K562 (cell line): Measurements from ENCODE around the gene ZNF837. TPM values are rescaled to one million over a fixed set of nuclear protein-coding genes. Genes with fewer than 3 reads are reported as not detected.

Source experiments
- CREM ChIP-seq: IDR thresholded peaks from 2 replicates; pipeline ENCODE4 v1.6.1; 2014; ENCODE audit warnings: antibody characterized with exemption, low read depth
- DEAF1 ChIP-seq: fragments of 450-650 bp; formaldehyde crosslinking; IDR thresholded peaks from 2 replicates; pipeline ENCODE4 v1.4.0; 2020; ENCODE audit warnings: mild to moderate bottlenecking, moderate library complexity
- HNRNPUL1 ChIP-seq: fragments of 200-400 bp; formaldehyde crosslinking; IDR thresholded peaks from 2 replicates; pipeline ENCODE4 v1.6.1; 2017; ENCODE audit warnings: low read length
- MGA ChIP-seq: fragments of 450-650 bp; IDR thresholded peaks from 2 replicates; pipeline ENCODE4 v1.6.1; 2016; ENCODE audit warnings: mild to moderate bottlenecking, moderate library complexity
- MYC ChIP-seq, 2 experiments: fragments of 250-450 bp in 1 of 2; sonication (Bioruptor Pico) in 1 of 2; IDR thresholded peaks; 2 replicates each; pipeline versions ENCODE4 v1.5.1 to v1.6.1; 2012 to 2021; ENCODE audit warnings: low read depth in 2 of 2, borderline replicate concordance in 1 of 2, improper control_type of control experiment in 1 of 2, low read length in 1 of 2, mild to moderate bottlenecking in 1 of 2, moderate library complexity in 1 of 2
- NBN ChIP-seq: fragments of 450-650 bp; IDR thresholded peaks from 2 replicates; pipeline ENCODE4 v1.6.1; 2016; ENCODE audit warnings: low read depth, mild to moderate bottlenecking
- NR3C1 ChIP-seq: sonication (generic); formaldehyde crosslinking; IDR thresholded peaks from 2 replicates; pipeline ENCODE4 v1.8.1; 2022; ENCODE audit warnings: missing genetic modification reagents
- PHB ChIP-seq: fragments of 250-450 bp; sonication (Bioruptor Pico); IDR thresholded peaks from 2 replicates; pipeline ENCODE4 v1.5.0; 2021
- SRSF7 ChIP-seq: fragments of 200-400 bp; formaldehyde crosslinking; optimal IDR thresholded peaks from 2 replicates; pipeline ENCODE3; 2017; ENCODE audit warnings: mild to moderate bottlenecking, low read depth, low read length
- ZNF512 ChIP-seq: IDR thresholded peaks from 2 replicates; pipeline ENCODE4 v1.6.1; 2016; ENCODE audit warnings: missing genetic modification characterization, missing compliant biosample characterization
- polyA plus RNA-seq, 8 experiments: library from polyadenylated mRNA; depleted of rRNA in 4 of 8; stranded (reverse) in 5 of 8; unstranded in 3 of 8; fragments of >200 nt; fragmentation: Nextera tagmentation in 2 of 8; fragmentation: Illumina TruSeq in 1 of 8; extraction: Ambion mirVana in 2 of 8; extraction: Trizol in 1 of 8; gene quantifications; 2 replicates each; pipeline versions ENCODE4 v1.2.1 to v1.2.3, GENCODE V29; 2011 to 2014; ENCODE audit warnings: inconsistent platforms in 1 of 8, missing spikeins in 1 of 8
- total RNA-seq, 7 experiments: library from RNA; depleted of rRNA in 6 of 7; stranded (reverse); fragments of >200 nt in 6 of 7; fragmentation: Illumina TruSeq in 2 of 7; extraction: Trizol in 2 of 7; gene quantifications; 2 replicates each; pipeline versions ENCODE4 v1.2.1 to v1.2.3, GENCODE V29; 2011 to 2021; ENCODE audit warnings: low replicate concordance in 1 of 7

Gene ZNF837
- total and polyA plus RNA-seq, 9 of the 15 experiments (the other 6 are each of a cell fraction or from before 2014, with no cell fraction given): 0.11 to 2.1 (median 0.57) TPM; not detected in 4

DNA sequence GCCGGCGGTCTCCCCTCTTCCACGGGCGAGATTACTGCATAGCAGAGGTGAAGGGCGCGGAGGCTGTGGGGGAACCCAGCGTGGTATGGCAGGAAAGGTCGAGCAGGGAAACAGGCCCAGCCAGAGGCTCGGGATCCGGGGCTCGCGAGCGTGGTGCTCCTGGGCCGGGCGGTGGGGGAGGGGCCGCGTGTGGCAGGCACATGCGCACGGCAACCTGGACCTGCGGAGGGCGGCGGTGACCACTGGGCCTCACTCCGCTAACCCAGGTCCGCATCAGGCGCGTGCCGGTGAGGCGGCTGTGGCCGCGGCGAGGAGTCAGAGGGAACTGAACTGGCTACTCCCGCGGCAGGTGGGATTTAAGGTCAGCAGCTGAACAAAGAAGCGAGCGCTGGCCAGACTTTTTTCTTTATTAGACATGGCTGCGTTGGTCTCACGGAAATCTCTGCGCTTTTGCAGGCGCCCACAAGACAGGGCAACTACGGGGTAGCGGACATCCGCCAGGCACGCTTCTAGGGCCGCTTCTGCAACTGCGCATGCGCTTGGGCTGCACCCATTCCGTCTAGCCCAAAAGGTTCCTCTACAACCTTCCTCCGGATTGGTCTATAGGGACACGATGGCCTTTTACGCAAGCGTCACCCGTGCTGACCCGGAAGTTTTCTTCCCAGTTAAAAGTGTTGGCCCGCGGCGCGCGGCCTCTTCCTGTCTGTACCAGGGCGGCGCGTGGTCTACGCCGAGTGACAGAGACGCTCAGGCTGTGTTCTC is 5.9 kb upstream of the ZNF837 start, which contains the start of gene RPS5 (continued):
- TF ChIP-seq MGA (peak; percentile 96), CREM (peak; percentile 93), PHB (CRISPR knock-in tag) (no peak), NBN (peak; percentile 48), HNRNPUL1 (no peak), DEAF1 (CRISPR knock-in tag) (no peak), MYC (IDR thresholded peaks at IDR 0.05; ENCODE audit: low read depth, low read length) (peak; percentile 92), MYC (CRISPR knock-in tag; IDR thresholded peaks at IDR 0.05; ENCODE audit: borderline replicate concordance, low read depth) (peak; percentile 90; the same call in 1 of the 2 replicates), ZNF512 (tag) (no peak), NR3C1 (peak; percentile 51; the same call in 1 of the 2 replicates), SRSF7 (no peak)
